Measurements from ENCODE around the gene CEP44. TPM values are rescaled to one million over a fixed set of nuclear protein-coding genes. Genes with fewer than 3 reads are reported as not detected.

The CEP44 gene
- total and polyA plus RNA-seq, 2 donors (not counting 1 experiment from before 2014, with no cell fraction given), result 6.7 to 13.5 TPM

DNA sequence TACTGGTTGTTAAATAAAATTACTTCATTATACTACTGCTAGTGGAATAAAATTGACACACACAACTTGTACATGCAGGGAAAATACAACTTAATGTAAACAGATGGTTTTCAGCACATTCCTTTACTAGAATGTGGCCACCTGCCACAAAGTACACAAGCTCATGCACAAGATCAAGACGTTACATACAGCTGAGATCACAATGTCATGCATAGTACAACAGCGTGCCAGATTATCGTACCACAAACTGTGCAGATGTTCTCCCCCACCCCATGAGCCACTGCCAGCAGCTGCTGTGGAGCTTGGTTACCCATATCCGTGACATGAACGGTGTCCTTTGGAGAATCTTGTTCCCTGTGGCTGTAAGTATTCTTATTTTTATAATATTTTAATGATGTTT is 27.9 kb upstream of the CEP44 start:
- Histone ChIP-seq H3K27ac (ENCODE audit: insufficient read depth, low read length) (no peak overlapping the region), H3K4me3 (replicated peaks in 1 of 4; ENCODE audit: control extremely low read depth in 1 of 4, insufficient read depth in 1 of 4, low read depth in 3 of 4, low read length in 4 of 4) (peak overlapping the region in 1 of 4 experiments; percentile 32), H2AFZ (ENCODE audit: low read length) (no peak overlapping the region), H4K20me1 (ENCODE audit: control insufficient read depth, extremely low read depth, insufficient read depth, low read length) (no peaks in the 10 kb centered on the region), H3K27me3 (ENCODE audit: control insufficient read depth, insufficient read depth, low read length) (no peaks in the 10 kb centered on the region), H3K36me3 (ENCODE audit: control insufficient read depth, insufficient read depth, low read length) (no peaks in the 10 kb centered on the region), H3K79me2 (ENCODE audit: control insufficient read depth, insufficient read depth, low read length) (no peaks in the 10 kb centered on the region), H3K4me1 (ENCODE audit: control insufficient read depth, extremely low read depth, insufficient read depth, low read length) (no peaks in the 10 kb centered on the region), H3K9ac (ENCODE audit: insufficient read depth, low read length) (no peak overlapping the region), H3K9me3 (ENCODE audit: control insufficient read depth, insufficient read depth, low read depth, low read length) (no peaks in the 10 kb centered on the region), H3K4me2 (ENCODE audit: extremely low read depth, insufficient read depth, low read length) (peak overlapping the region; percentile 57)
- no peak for TF ChIP-seq EZH2 (IDR thresholded peaks at IDR 0.05; ENCODE audit: low read length, missing control alignments)
- TF ChIP-seq, protein P1, sequence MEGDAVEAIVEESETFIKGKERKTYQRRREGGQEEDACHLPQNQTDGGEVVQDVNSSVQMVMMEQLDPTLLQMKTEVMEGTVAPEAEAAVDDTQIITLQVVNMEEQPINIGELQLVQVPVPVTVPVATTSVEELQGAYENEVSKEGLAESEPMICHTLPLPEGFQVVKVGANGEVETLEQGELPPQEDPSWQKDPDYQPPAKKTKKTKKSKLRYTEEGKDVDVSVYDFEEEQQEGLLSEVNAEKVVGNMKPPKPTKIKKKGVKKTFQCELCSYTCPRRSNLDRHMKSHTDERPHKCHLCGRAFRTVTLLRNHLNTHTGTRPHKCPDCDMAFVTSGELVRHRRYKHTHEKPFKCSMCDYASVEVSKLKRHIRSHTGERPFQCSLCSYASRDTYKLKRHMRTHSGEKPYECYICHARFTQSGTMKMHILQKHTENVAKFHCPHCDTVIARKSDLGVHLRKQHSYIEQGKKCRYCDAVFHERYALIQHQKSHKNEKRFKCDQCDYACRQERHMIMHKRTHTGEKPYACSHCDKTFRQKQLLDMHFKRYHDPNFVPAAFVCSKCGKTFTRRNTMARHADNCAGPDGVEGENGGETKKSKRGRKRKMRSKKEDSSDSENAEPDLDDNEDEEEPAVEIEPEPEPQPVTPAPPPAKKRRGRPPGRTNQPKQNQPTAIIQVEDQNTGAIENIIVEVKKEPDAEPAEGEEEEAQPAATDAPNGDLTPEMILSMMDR (conservative IDR thresholded peaks at IDR 0.05 in 1 of 2, IDR thresholded peaks at IDR 0.05 in 1 of 2; ENCODE audit: low read depth in 1 of 2, low read length in 2 of 2), result no peak
- peak; percentile 86 to 92 for DNase-seq (ENCODE audit: low read depth in 2 of 2)

DNA sequence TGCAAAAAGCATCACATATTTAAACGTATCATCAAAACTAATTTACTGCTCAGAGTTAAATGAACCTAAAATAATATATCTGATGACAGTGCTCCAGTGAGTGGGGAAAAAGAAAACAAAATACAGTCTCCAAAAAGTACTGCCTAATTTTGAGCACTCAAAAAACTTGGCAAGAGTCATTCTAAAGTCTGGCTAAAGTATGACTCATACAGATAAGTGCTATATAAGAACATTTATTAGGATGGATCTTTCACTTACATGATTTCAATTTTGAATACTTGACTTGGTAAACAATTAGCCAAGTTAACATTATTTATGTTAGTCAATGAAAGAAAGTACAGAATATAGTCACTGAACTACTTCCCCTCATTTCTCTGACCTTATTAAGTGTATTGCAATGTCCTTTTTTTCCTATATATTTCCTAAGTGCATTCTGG is 27.4 kb upstream of the CEP44 start:
- H3K4me2 ChIP-seq (ENCODE audit: extremely low read depth, insufficient read depth, low read length), result no peak overlapping the region
- H3K9ac ChIP-seq (ENCODE audit: insufficient read depth, low read length), result no peak overlapping the region
- no peaks in the 10 kb centered on the region for H3K79me2 ChIP-seq (ENCODE audit: control insufficient read depth, insufficient read depth, low read length)
- H3K27ac ChIP-seq (ENCODE audit: insufficient read depth, low read length), result no peak overlapping the region
- H3K36me3 ChIP-seq (ENCODE audit: control insufficient read depth, insufficient read depth, low read length), result no peaks in the 10 kb centered on the region
- peak overlapping the region in 1 of 4 experiments; percentile 32 for H3K4me3 ChIP-seq (replicated peaks in 1 of 4; ENCODE audit: control extremely low read depth in 1 of 4, insufficient read depth in 1 of 4, low read depth in 3 of 4, low read length in 4 of 4)
- H3K27me3 ChIP-seq (ENCODE audit: control insufficient read depth, insufficient read depth, low read length), result no peaks in the 10 kb centered on the region
- DNase-seq (ENCODE audit: low read depth in 2 of 2), result peak; percentile 70 to 80
- no peaks in the 10 kb centered on the region for H3K9me3 ChIP-seq (ENCODE audit: control insufficient read depth, insufficient read depth, low read depth, low read length)
- no peak for TF ChIP-seq EZH2 (IDR thresholded peaks at IDR 0.05; ENCODE audit: low read length, missing control alignments)
- TF ChIP-seq, protein P1 (conservative IDR thresholded peaks at IDR 0.05 in 1 of 2, IDR thresholded peaks at IDR 0.05 in 1 of 2; ENCODE audit: low read depth in 1 of 2, low read length in 2 of 2), result no peak
- H3K4me1 ChIP-seq (ENCODE audit: control insufficient read depth, extremely low read depth, insufficient read depth, low read length), result no peaks in the 10 kb centered on the region
- H4K20me1 ChIP-seq (ENCODE audit: control insufficient read depth, extremely low read depth, insufficient read depth, low read length), result no peaks in the 10 kb centered on the region
- H2AFZ ChIP-seq (ENCODE audit: low read length), result no peak overlapping the region

DNA sequence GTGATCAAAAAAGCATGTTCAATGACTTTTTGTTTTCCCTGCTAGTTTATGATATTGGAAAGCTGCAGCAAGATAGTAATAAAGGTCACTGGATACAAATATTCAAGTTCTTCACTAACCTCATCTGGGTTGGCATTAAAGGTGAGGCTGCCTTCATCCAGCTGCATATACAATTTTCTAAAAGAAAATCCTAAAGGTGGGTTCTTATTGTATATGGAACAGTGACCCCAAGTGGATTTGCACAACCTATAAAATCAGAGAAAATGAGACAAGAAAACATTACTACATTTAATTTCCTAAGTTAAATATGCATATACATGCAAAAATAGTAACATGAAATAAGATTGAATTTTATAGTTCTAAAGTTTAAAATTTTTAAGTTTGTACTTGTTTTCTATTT is 24.1 kb upstream of the CEP44 start:
- no peak overlapping the region for H3K27ac ChIP-seq (ENCODE audit: insufficient read depth, low read length)
- H3K36me3 ChIP-seq (ENCODE audit: control insufficient read depth, insufficient read depth, low read length), result no peaks in the 10 kb centered on the region
- H3K27me3 ChIP-seq (ENCODE audit: control insufficient read depth, insufficient read depth, low read length), result no peaks in the 10 kb centered on the region
- no peak for TF ChIP-seq EZH2 (IDR thresholded peaks at IDR 0.05; ENCODE audit: low read length, missing control alignments)
- TF ChIP-seq, protein P1 (conservative IDR thresholded peaks at IDR 0.05 in 1 of 2, IDR thresholded peaks at IDR 0.05 in 1 of 2; ENCODE audit: low read depth in 1 of 2, low read length in 2 of 2), result no peak
- H2AFZ ChIP-seq (ENCODE audit: low read length), result no peak overlapping the region
- no peaks in the 10 kb centered on the region for H4K20me1 ChIP-seq (ENCODE audit: control insufficient read depth, extremely low read depth, insufficient read depth, low read length)
- H3K4me3 ChIP-seq (replicated peaks in 1 of 4; ENCODE audit: control extremely low read depth in 1 of 4, insufficient read depth in 1 of 4, low read depth in 3 of 4, low read length in 4 of 4), result no peak overlapping the region
- no peaks in the 10 kb centered on the region for H3K79me2 ChIP-seq (ENCODE audit: control insufficient read depth, insufficient read depth, low read length)
- H3K9ac ChIP-seq (ENCODE audit: insufficient read depth, low read length), result no peak overlapping the region
- H3K4me1 ChIP-seq (ENCODE audit: control insufficient read depth, extremely low read depth, insufficient read depth, low read length), result no peaks in the 10 kb centered on the region
- H3K4me2 ChIP-seq (ENCODE audit: extremely low read depth, insufficient read depth, low read length), result no peak overlapping the region
- no peak for DNase-seq (ENCODE audit: low read depth in 2 of 2)
- H3K9me3 ChIP-seq (ENCODE audit: control insufficient read depth, insufficient read depth, low read depth, low read length), result no peaks in the 10 kb centered on the region
